RWPE2 (cell line): ENCODE measurements around the gene SLFNL1.

Experiments used
- ATAC-seq: fragments of 200-7000 bp; cut with Tn5 transposase; 3 replicates; pipeline ENCODE4 v1.9.1; 2021; ENCODE audit warnings: low read depth
- DNase-seq: peaks from one replicate; pipeline ENCODE4 v3.0.0-alpha.2; 2020; ENCODE audit warnings: low spot score
- H3K27ac ChIP-seq: fragments of 450-650 bp; 2 replicates; pipeline ENCODE4 v1.5.1; 2017; ENCODE audit warnings: mild to moderate bottlenecking; ENCODE audit not compliant: poor library complexity, severe bottlenecking
- H3K27me3 ChIP-seq: fragments of 250-450 bp; sonication (Bioruptor Pico); 2 replicates; pipeline ENCODE4 v1.5.1; 2021; ENCODE audit warnings: mild to moderate bottlenecking, moderate library complexity; ENCODE audit not compliant: insufficient read depth, poor library complexity, severe bottlenecking
- H3K36me3 ChIP-seq: fragments of 250-450 bp; sonication (Bioruptor Pico); 2 replicates; pipeline ENCODE4 v1.5.1; 2020; ENCODE audit warnings: low read depth, mild to moderate bottlenecking, moderate library complexity
- H3K4me1 ChIP-seq: fragments of 250-450 bp; sonication (Bioruptor Pico); 2 replicates; pipeline ENCODE4 v1.5.1; 2021; ENCODE audit warnings: mild to moderate bottlenecking, moderate library complexity; ENCODE audit not compliant: insufficient read depth, poor library complexity, severe bottlenecking
- H3K4me3 ChIP-seq: fragments of 250-450 bp; sonication (Bioruptor Pico); 2 replicates; pipeline ENCODE4 v1.5.1; 2021; ENCODE audit warnings: mild to moderate bottlenecking, moderate library complexity; ENCODE audit not compliant: severe bottlenecking
- H3K9me3 ChIP-seq: fragments of 250-450 bp; sonication (Bioruptor Pico); 2 replicates; pipeline ENCODE4 v1.5.1; 2021; ENCODE audit warnings: mild to moderate bottlenecking, moderate library complexity; ENCODE audit not compliant: severe bottlenecking
- TF ChIP-seq, protein P1 (sequence below): fragments of 450-650 bp; IDR thresholded peaks from one replicate; pipeline ENCODE4 v1.5.1; 2017; ENCODE audit warnings: mild to moderate bottlenecking, moderate library complexity; ENCODE audit not compliant: poor library complexity, severe bottlenecking

The SLFNL1 gene

GRCh38 chr1:40979241-40980067, 42.1 kb downstream of the SLFNL1 start, which contains the start of gene CTPS1:
TSS of gene CTPS1 (plus strand) at chr1:40979696. CDS start at chr1:40983291, 3,595 bp downstream.
- TF ChIP-seq, protein P1, sequence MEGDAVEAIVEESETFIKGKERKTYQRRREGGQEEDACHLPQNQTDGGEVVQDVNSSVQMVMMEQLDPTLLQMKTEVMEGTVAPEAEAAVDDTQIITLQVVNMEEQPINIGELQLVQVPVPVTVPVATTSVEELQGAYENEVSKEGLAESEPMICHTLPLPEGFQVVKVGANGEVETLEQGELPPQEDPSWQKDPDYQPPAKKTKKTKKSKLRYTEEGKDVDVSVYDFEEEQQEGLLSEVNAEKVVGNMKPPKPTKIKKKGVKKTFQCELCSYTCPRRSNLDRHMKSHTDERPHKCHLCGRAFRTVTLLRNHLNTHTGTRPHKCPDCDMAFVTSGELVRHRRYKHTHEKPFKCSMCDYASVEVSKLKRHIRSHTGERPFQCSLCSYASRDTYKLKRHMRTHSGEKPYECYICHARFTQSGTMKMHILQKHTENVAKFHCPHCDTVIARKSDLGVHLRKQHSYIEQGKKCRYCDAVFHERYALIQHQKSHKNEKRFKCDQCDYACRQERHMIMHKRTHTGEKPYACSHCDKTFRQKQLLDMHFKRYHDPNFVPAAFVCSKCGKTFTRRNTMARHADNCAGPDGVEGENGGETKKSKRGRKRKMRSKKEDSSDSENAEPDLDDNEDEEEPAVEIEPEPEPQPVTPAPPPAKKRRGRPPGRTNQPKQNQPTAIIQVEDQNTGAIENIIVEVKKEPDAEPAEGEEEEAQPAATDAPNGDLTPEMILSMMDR: peak; percentile 31
- peak; percentile 84 for ATAC-seq
- peaks cover 31% of the 10 kb centered on the region for H3K36me3 ChIP-seq
- H3K4me1 ChIP-seq: peaks cover 36% of the 10 kb centered on the region
- DNase-seq: peak; percentile 92
- H3K27ac ChIP-seq: peak within 1 kb of the TSS; percentile 81
- H3K9me3 ChIP-seq: no peaks in the 10 kb centered on the region
- no peaks in the 10 kb centered on the region for H3K27me3 ChIP-seq
- H3K4me3 ChIP-seq: peak within 1 kb of the TSS; percentile 46

- Histone ChIP-seq H3K4me1 (peaks cover 31% of the 10 kb centered on the region), H3K27me3 (no peaks in the 10 kb centered on the region), H3K4me3 (peak overlapping the region; percentile 46), H3K9me3 (no peaks in the 10 kb centered on the region), H3K36me3 (peaks cover 25% of the 10 kb centered on the region), H3K27ac (peak overlapping the region; percentile 81)
- ATAC-seq (no peak), DNase-seq (no peak)
- TF ChIP-seq, protein P1: no peak
These were observed 42.7 kb downstream of the SLFNL1 start for GRCh38 chr1:40978886-40979240.

- ATAC-seq (no peak), DNase-seq (no peak)
- H3K27me3 ChIP-seq: no peaks in the 10 kb centered on the region
- no peaks in the 10 kb centered on the region for H3K9me3 ChIP-seq
- H3K4me3 ChIP-seq: no peak overlapping the region
- peaks cover 13% of the 10 kb centered on the region for H3K36me3 ChIP-seq
- peaks cover 19% of the 10 kb centered on the region for H3K4me1 ChIP-seq
- H3K27ac ChIP-seq: no peak overlapping the region
- TF ChIP-seq, protein P1: no peak
These were observed 43.8 kb downstream of the SLFNL1 start for GRCh38 chr1:40977716-40978115.

DNA sequence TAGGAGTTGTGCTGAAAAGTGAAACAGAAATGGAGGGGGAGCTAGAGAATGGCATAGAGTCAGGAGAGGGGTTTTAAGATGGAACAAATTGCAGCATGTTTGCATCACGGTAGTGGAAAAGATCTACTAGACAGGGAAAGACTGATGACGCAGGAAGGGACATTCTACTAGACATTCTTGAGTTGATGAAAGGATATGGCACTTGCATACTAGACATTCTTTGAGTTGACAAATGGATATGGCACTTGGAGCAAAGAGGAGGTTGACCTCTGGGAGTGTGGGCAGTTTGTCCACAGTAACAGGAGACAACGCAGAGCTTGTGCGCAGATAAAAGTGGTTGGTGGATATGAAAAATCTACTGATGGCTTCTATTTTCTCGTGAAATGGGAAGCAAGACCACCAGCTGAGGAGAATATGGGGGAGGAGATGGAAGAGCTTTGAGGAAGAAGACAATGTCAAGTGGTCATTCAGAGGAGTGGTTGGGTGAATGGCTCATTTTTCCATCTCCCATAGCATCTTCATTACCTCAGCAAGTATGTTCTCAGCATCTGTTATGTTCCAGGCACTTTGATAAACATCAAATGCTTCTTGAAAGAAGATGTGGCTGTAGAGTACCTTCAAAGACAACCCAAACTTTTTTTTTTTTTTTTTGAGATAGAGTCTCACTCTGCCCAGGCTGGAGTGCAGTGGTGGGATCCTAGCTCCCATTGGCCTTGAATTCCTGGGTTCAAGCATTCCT, 44.4 kb downstream of the SLFNL1 start:
- DNase-seq: no peak
- no peak overlapping the region for H3K4me3 ChIP-seq
- no peaks in the 10 kb centered on the region for H3K9me3 ChIP-seq
- no peaks in the 10 kb centered on the region for H3K27me3 ChIP-seq
- H3K4me1 ChIP-seq: peaks cover 15% of the 10 kb centered on the region
- no peak for ATAC-seq
- no peak overlapping the region for H3K27ac ChIP-seq
- TF ChIP-seq, protein P1: no peak
- H3K36me3 ChIP-seq: peaks cover 9% of the 10 kb centered on the region
